LNCaP clone FGC (cell line): ENCODE data around the gene ELAVL3.

ENCODE experiments used
- DNase-seq: peaks from one replicate; pipeline ENCODE4 v3.0.0-alpha.2; 2011; ENCODE audit warnings: low read depth
- H3K4me3 ChIP-seq: 2 replicates; pipeline ENCODE4 v1.5.1; 2011; ENCODE audit warnings: mild to moderate bottlenecking, low read depth, low read length, control low read depth
- CTCF ChIP-seq: IDR thresholded peaks from 2 replicates; pipeline ENCODE4 v1.5.1; 2012; ENCODE audit warnings: mild to moderate bottlenecking; ENCODE audit not compliant: control insufficient read depth, insufficient read depth; ENCODE audit errors: extremely low read depth

The ELAVL3 gene

DNA sequence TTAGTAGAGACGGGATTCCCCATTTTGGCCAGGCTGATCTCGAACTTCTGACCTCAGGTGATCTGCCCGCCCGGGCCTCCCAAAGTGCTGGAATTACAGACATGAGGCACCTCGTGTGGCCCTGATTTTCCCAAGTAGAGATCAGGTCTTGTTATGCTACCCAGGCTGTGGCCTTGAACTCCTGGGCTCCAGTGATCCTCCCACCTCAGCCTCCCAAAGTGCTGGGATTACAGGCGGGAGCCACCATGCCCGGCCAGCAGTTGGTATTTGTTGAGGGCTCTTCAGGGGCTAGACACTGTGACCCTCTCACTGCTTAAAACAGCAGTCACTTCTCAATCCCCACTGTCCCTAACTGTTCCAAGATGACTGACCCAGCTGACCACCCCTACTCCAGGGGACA lies 8.5 kb upstream of the ELAVL3 start:
- DNase-seq = no peak
- no peak for TF ChIP-seq CTCF
- no peak overlapping the region for H3K4me3 ChIP-seq

DNA sequence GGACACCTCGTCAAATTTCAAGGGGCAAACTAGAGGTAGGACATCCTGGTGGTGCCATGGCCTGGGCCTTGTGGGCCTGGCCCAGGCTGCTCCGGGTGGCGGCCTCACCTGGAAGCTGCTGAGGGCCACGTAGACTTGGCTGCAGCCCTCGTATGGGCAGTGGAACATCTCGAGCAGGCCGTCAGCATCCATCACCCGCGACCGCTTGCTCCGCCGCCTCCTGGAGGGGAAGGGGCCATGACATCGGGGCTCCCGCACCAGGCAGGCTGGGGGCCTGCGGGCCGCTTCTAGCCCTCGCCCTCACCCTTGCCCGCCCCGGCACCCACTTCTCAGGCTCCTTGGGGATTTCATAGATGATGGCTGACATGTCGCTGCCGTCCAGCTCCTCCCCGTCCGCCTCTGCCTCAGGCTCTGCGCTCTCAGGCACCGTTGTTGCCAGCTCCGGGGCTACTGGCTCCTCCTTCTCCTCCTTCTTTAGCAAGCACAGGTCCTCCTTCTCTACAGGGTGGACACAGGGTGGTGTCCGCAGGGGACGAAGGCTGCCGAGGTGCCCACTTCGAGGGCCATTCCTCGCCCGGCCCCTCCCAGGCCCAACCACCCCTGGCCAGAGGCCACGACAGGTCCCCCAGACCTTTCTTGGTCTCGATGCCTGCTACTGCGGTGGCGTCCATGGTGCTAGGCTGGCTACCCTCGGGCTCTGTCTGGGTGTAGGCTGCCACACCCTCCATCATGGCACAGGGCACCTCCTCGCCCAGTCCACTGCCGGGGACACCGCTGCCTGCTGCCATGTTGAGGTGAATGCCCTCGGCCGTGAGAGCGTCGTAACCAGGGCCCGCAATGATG lies 6.0 kb upstream of the ELAVL3 start:
- H3K4me3 ChIP-seq = no peak overlapping the region
- DNase-seq = no peak
- TF ChIP-seq CTCF = no peak

DNA sequence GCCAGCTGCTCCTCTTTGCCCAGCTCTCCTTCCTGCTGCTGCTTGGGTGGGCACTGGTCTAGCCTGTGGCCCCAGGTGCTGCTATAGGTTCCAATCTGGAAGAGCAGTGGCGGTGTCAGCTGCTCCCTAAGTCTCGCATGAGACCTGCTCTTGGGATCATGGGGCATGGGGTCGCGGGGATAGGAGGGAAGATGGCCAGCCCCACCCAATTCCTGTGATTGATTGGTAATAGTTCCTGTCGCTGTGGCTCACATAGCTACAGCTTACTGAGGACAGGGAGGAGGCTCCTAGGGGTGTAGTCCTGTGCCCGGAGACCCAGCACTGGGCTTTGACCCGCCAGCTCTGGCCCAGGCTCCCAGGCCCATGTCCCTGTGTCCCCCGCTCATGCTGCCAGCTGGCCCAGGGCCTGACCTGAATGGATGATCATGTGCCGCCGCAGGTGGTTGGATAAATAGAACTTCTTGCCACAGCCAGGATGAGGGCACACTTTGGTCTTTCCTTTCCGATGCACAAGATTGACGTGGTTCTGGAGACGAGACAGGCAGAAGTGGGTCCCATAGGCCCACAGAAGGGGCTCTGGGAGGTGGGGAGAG lies 4.5 kb upstream of the ELAVL3 start:
- TF ChIP-seq CTCF = no peak
- no peak overlapping the region for H3K4me3 ChIP-seq
- DNase-seq = no peak

DNA sequence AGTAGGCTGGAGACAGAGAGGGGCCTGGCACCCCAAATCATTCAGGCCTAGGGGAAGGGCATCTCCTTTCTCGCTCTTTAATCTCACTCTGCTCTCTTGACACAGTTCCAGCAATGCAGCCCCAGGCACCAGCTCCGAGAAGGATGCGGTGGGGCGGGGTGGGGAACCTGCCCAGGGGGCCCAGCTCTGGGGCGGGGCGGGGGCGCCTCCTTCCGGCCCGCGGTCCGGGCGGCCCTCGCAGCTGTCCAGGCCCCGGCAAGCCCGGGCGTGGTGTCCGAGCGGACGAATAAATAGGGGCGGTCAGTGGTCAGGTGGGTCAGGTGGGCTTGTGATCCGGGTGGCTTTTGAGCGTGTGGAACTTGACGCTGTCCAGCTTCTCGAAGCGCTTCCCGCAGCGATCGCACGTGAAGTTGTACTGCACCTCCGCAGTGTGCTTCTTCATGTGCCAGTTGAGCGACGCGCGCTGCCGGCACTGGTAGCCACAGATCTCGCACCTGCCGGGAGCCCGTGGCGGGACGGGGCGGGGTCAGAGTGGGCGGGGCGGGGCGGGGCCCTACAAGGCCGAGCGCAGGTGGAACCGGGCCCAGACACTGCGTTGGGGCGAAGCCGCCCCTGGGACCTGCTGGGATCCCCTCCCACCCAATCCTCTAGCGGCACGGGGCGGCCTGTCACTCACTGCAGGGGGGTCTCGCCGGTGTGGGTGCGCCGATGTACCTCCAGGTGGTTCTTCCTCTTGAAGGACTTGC lies 2.7 kb upstream of the ELAVL3 start:
- H3K4me3 ChIP-seq = no peak overlapping the region
- no peak for DNase-seq
- no peak for TF ChIP-seq CTCF

DNA sequence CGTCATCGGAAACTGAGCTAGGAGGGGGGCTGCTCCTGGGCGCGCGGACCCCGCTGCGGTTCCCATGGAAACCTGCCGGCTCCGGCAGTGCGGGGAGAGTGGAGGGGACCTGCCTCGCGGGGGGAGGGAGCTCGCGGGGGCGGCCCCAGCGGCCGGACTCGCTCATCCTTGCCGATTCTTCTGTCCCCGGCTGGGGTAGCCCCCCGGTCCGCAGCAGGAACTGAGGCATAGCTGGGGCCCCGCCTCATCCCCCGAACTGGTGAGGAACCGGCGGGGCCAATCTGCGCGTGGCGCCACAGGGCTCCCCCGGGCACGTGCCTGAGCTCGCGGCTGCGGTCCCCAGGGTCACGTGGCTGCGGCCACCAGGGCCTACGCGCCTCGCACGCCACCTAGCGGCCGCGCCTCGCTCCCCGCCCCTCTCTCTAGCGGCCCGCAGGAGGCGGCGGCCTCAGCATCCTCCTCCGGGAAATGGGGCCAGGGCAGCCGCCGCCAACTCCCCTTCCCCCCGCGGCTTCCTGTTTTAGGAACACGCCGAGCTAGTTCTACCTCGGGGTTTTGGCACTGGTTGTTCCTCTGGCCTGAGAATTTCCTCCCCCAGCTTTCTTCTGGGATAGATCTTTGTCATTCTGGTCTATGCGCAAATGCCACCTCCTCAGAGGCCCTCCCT lies 1.7 kb upstream of the ELAVL3 start:
- DNase-seq = peak; percentile 65
- peak overlapping the region; percentile 57 for H3K4me3 ChIP-seq
- peak; percentile 99 for TF ChIP-seq CTCF

DNA sequence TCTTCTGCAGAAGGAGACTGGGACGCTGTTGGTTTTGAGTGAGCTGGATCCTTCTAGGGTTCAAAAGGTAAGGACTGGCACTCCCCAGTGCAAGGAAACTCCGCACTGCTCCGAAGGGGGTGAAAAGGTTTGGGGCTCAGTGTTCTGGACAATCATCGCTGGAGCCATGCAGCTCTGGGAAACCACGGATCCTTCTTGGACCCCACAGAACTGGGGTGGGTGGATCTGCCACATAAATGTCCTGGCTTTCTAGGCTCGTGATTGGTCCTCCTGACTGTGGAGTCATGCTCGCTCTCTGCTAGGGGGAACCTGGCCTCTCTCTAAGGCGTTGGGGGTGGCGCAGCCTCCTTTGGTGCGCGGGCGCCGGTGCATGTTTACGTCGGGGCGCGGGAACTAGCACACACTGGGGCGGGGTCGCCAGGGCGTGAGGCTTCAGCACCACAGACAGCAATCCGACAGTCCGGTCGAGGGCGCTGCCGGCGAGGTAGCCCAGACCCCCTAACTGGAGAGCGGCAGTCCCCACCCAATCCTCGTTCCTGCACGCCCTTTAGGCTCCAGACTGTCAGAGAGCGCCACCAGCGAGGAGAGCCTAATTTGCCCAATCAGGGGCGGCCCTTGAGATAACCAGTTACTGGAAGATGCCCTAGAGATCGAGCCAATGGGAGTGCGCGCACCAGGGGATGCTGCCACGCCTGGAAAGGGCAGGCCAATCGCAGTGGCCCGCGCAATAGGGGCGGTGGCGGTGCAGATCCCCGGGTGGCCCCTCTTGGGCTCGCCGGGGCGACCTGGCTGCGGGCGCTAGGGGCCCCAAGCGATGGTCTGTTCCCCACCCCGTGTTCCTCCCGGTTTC lies 913 bp upstream of the ELAVL3 start:
- peak; percentile 83 for DNase-seq
- peak; percentile 15; the same call in 1 of the 2 replicates for TF ChIP-seq CTCF
- peak overlapping the region; percentile 57 for H3K4me3 ChIP-seq
